Neural cell (in vitro differentiated cells): Measurements from ENCODE around the gene SMPD3. TPM values are rescaled to one million over a fixed set of nuclear protein-coding genes. Genes with fewer than 3 reads are reported as not detected.

Source experiments
- H2AFZ ChIP-seq: fragments of 200-600, 300-800 bp; sonication (generic), shearing (Covaris generic); 2 replicates; pipeline ENCODE4 v1.6.0; 2014; ENCODE audit warnings: low read depth, mild to moderate bottlenecking, antibody characterized with exemption, low read length, moderate library complexity
- H3F3A ChIP-seq: fragments of 200-600 bp; shearing (Covaris generic); 2 replicates; pipeline ENCODE4 v1.6.1; 2016; ENCODE audit warnings: mild to moderate bottlenecking, moderate library complexity, mixed read lengths, antibody characterized with exemption, low read length; ENCODE audit not compliant: insufficient read depth, poor library complexity, severe bottlenecking
- H3K27ac ChIP-seq: fragments of 200-600, 300-800 bp; sonication (generic), shearing (Covaris generic); 2 replicates; pipeline ENCODE4 v1.5.1; 2014; ENCODE audit warnings: mild to moderate bottlenecking, low read length, moderate library complexity
- H3K27me3 ChIP-seq: fragments of 300-800, 200-600 bp; sonication (generic), shearing (Covaris generic); 2 replicates; pipeline ENCODE4 v1.6.0; 2014; ENCODE audit warnings: mild to moderate bottlenecking, low read depth, low read length, moderate library complexity; ENCODE audit not compliant: insufficient read depth
- H3K36me3 ChIP-seq: fragments of 300-800, 200-600 bp; sonication (generic), shearing (Covaris generic); 2 replicates; pipeline ENCODE4 v1.5.1; 2014; ENCODE audit warnings: mild to moderate bottlenecking, antibody characterized with exemption, low read length, moderate library complexity; ENCODE audit not compliant: insufficient read depth
- H3K4me2 ChIP-seq: fragments of 300-800, 200-600 bp; sonication (generic), shearing (Covaris generic); 2 replicates; pipeline ENCODE4 v1.6.0; 2014; ENCODE audit warnings: mild to moderate bottlenecking, low read length
- H3K4me3 ChIP-seq: fragments of 300-800, 200-600 bp; sonication (generic), shearing (Covaris generic); 2 replicates; pipeline ENCODE4 v1.5.1; 2014; ENCODE audit warnings: mild to moderate bottlenecking, low read length, moderate library complexity
- H3K79me2 ChIP-seq: fragments of 200-600 bp; shearing (Covaris generic); replicated peaks from 2 replicates; pipeline ENCODE4 v1.6.0; 2014; ENCODE audit warnings: mild to moderate bottlenecking, low read length, moderate library complexity; ENCODE audit not compliant: insufficient read depth
- H3K9ac ChIP-seq: fragments of 300-800, 200-600 bp; sonication (generic), shearing (Covaris generic); 2 replicates; pipeline ENCODE4 v1.6.1; 2016; ENCODE audit warnings: mild to moderate bottlenecking, low read length, mixed read lengths
- H3K9me2 ChIP-seq: fragments of 200-600 bp; shearing (Covaris generic); 2 replicates; pipeline ENCODE4 v1.6.1; 2016; ENCODE audit warnings: mild to moderate bottlenecking, low read length, mixed read lengths; ENCODE audit not compliant: insufficient read depth
- H3K9me3 ChIP-seq: fragments of 200-600, 300-800 bp; sonication (generic), shearing (Covaris generic); 2 replicates; pipeline ENCODE4 v1.6.1; 2016; ENCODE audit warnings: mild to moderate bottlenecking, mixed run types, low read length, moderate library complexity, mixed read lengths
- H4K20me1 ChIP-seq: fragments of 200-600 bp; shearing (Covaris generic); 2 replicates; pipeline ENCODE4 v1.6.1; 2016; ENCODE audit warnings: mild to moderate bottlenecking, mixed run types; ENCODE audit not compliant: insufficient read depth
- CTCF ChIP-seq: fragments of 450-650 bp; IDR thresholded peaks from 2 replicates; pipeline ENCODE4 v1.5.1; 2014; ENCODE audit warnings: antibody characterized with exemption, mild to moderate bottlenecking, moderate library complexity; ENCODE audit not compliant: poor library complexity, severe bottlenecking
- EZH2 ChIP-seq: fragments of 200-600, 300-800 bp; shearing (Covaris generic), sonication (generic); IDR thresholded peaks from 2 replicates; pipeline ENCODE4 v1.6.1; 2014; ENCODE audit warnings: antibody characterized with exemption, low read length, borderline replicate concordance, mild to moderate bottlenecking; ENCODE audit not compliant: insufficient read depth, poor library complexity, severe bottlenecking
- POLR2AphosphoS5 ChIP-seq: IDR thresholded peaks from 2 replicates; pipeline ENCODE4 v1.6.1; 2012
- REST ChIP-seq: IDR thresholded peaks from 2 replicates; pipeline ENCODE4 v1.6.1; 2012; ENCODE audit warnings: borderline replicate concordance
- SMC3 ChIP-seq: fragments of 450-650 bp; conservative IDR thresholded peaks from 2 replicates; pipeline ENCODE4 v1.6.1; 2014; ENCODE audit warnings: antibody characterized with exemption, mild to moderate bottlenecking, moderate library complexity; ENCODE audit not compliant: poor library complexity
- polyA plus RNA-seq: library from polyadenylated mRNA; depleted of rRNA; stranded (reverse); fragments of >200 nt; gene quantifications from 2 replicates; pipeline ENCODE4 v1.2.3, GENCODE V29; 2014

Gene SMPD3
- polyA plus RNA-seq, 1 donor from 2014 or later = 42.7 TPM

GRCh38 chr16:68444056-68444657 is 4.2 kb downstream of the SMPD3 start:
- H3F3A ChIP-seq = no peaks in the 10 kb centered on the region
- TF ChIP-seq REST (peak; percentile 51), SMC3 (no peak)

GRCh38 chr16:68436581-68436980 is 11.7 kb downstream of the SMPD3 start:
- TF ChIP-seq POLR2AphosphoS5 (no peak), CTCF (no peak), REST (no peak), EZH2 (no peak)
- Histone ChIP-seq H4K20me1 (no peaks in the 10 kb centered on the region), H3K79me2 (peaks cover 24% of the 10 kb centered on the region), H3K27me3 (no peaks in the 10 kb centered on the region), H3K9me3 (no peaks in the 10 kb centered on the region), H3K4me2 (no peak overlapping the region), H3K4me3 (no peak overlapping the region), H2AFZ (no peak overlapping the region), H3K9me2 (no peaks in the 10 kb centered on the region), H3K27ac (no peak overlapping the region), H3K36me3 (no peaks in the 10 kb centered on the region), H3K9ac (no peak overlapping the region), H3F3A (no peaks in the 10 kb centered on the region)

More at GRCh38 chr16:68444056-68444657, 4.2 kb downstream of the SMPD3 start:
- no peaks in the 10 kb centered on the region for H3K9me3 ChIP-seq
- H3K27me3 ChIP-seq = no peaks in the 10 kb centered on the region
- H3K4me3 ChIP-seq = peak overlapping the region; percentile 97
- H3K9me2 ChIP-seq = no peaks in the 10 kb centered on the region
- peaks cover 63% of the 10 kb centered on the region for H3K79me2 ChIP-seq
- H4K20me1 ChIP-seq = peaks cover 3% of the 10 kb centered on the region
- no peak overlapping the region for H3K9ac ChIP-seq
- no peak overlapping the region for H3K27ac ChIP-seq
- no peak overlapping the region for H3K4me2 ChIP-seq
- no peak overlapping the region for H2AFZ ChIP-seq
- no peaks in the 10 kb centered on the region for H3K36me3 ChIP-seq
